PC-3 (cell line): ENCODE data around the gene STING1. TPM values are rescaled to one million over a fixed set of nuclear protein-coding genes. Genes with fewer than 3 reads are reported as not detected.

Experiments used
- ATAC-seq: fragments of 200-7000 bp; cut with Tn5 transposase; 2 replicates; pipeline ENCODE4 v1.9.1; 2020; ENCODE audit warnings: mild to moderate bottlenecking, moderate library complexity
- BruUV-seq: library from RNA; stranded (reverse); fragments of 400-500 nt; replicated peaks from 2 replicates; lab custom pipeline; 2021; lab: Mats Ljungman, UMichigan
- CTCF ChIA-PET: fragments of 300-600 bp; sonication (Branson Sonifier 250); formaldehyde crosslinking; loops from one replicate; lab custom pipeline; 2022; ENCODE audit warnings: antibody characterized with exemption; lab: Charles Lee
- POLR2A ChIA-PET: fragments of 300-600 bp; sonication (Branson Sonifier 250); formaldehyde crosslinking; loops from one replicate; lab custom pipeline; 2022; ENCODE audit warnings: antibody characterized with exemption; ENCODE audit not compliant: unreplicated experiment; lab: Charles Lee
- DNase-seq: peaks from one replicate; pipeline ENCODE4 v3.0.0-alpha.2; 2015
- H2AFZ ChIP-seq: fragments of 300-600 bp; sonication (generic); 2 replicates; pipeline ENCODE4 v1.6.0; 2016; ENCODE audit warnings: antibody characterized with exemption, low read length
- H3F3A ChIP-seq: fragments of 300-600 bp; sonication (generic); one replicate; pipeline ENCODE4 v1.6.0; 2017; ENCODE audit warnings: antibody characterized with exemption, low read length, control low read depth, mild to moderate bottlenecking; ENCODE audit not compliant: unreplicated experiment
- H3K27ac ChIP-seq: fragments of 300-600 bp; sonication (generic); 2 replicates; pipeline ENCODE4 v1.5.1; 2016; ENCODE audit warnings: mild to moderate bottlenecking, low read length
- H3K27me3 ChIP-seq: fragments of 300-600 bp; sonication (generic); 2 replicates; pipeline ENCODE4 v1.6.1; 2016; ENCODE audit warnings: low read length, mixed read lengths
- H3K36me3 ChIP-seq: fragments of 300-600 bp; sonication (generic); 2 replicates; pipeline ENCODE4 v1.6.1; 2016; ENCODE audit warnings: low read depth, mixed run types, low read length, mixed read lengths
- H3K4me1 ChIP-seq: fragments of 300-600 bp; sonication (generic); 2 replicates; pipeline ENCODE4 v1.5.1; 2016; ENCODE audit warnings: low read length; ENCODE audit not compliant: insufficient read depth
- H3K4me2 ChIP-seq: fragments of 300-600 bp; sonication (generic); 2 replicates; pipeline ENCODE4 v1.6.0; 2016; ENCODE audit warnings: low read length
- H3K4me3 ChIP-seq: fragments of 300-600 bp; sonication (generic); 2 replicates; pipeline ENCODE4 v1.5.1; 2016; ENCODE audit warnings: mild to moderate bottlenecking, low read length, mixed read lengths
- H3K79me2 ChIP-seq: fragments of 300-600 bp; sonication (generic); 2 replicates; pipeline ENCODE4 v1.6.1; 2017; ENCODE audit warnings: low read length, mixed read lengths
- H3K9ac ChIP-seq: fragments of 300-600 bp; sonication (generic); 2 replicates; pipeline ENCODE4 v1.6.0; 2016; ENCODE audit warnings: mild to moderate bottlenecking, low read length
- H3K9me2 ChIP-seq: fragments of 300-600 bp; sonication (generic); replicated peaks from 2 replicates; pipeline ENCODE4 v1.6.1; 2016; ENCODE audit warnings: mixed run types, low read length, mixed read lengths
- H3K9me3 ChIP-seq: fragments of 300-600 bp; sonication (generic); 2 replicates; pipeline ENCODE4 v1.6.1; 2016; ENCODE audit warnings: low read length, mixed read lengths
- H4K20me1 ChIP-seq: fragments of 300-600 bp; sonication (generic); 2 replicates; pipeline ENCODE4 v1.6.1; 2016; ENCODE audit warnings: low read length, mixed read lengths
- CTCF ChIP-seq: fragments of 300-600 bp; sonication (generic); conservative IDR thresholded peaks from 2 replicates; pipeline ENCODE4 v1.5.1; 2017; ENCODE audit warnings: antibody characterized with exemption, low read depth, mild to moderate bottlenecking, low read length
- EZH2 ChIP-seq: fragments of 300-600 bp; sonication (generic); IDR thresholded peaks from one replicate; pipeline ENCODE4 v1.6.1; 2017; ENCODE audit warnings: antibody characterized with exemption, mild to moderate bottlenecking, low read length; ENCODE audit not compliant: unreplicated experiment
- EZH2phosphoT487 ChIP-seq: fragments of 300-600 bp; sonication (generic); IDR thresholded peaks from 2 replicates; pipeline ENCODE4 v1.6.1; 2018; ENCODE audit warnings: mild to moderate bottlenecking, antibody characterized with exemption, low read length, borderline replicate concordance
- intact Hi-C: fragments of 100-400 bp; cut with micrococcal nuclease; formaldehyde crosslinking; loops from 2 replicates; pipeline ENCODE4 v1.9.0; 2023
- total RNA-seq: library from RNA; depleted of rRNA; stranded (reverse); fragments of >200 nt; gene quantifications from 2 replicates; pipeline ENCODE4 v1.2.3, GENCODE V29; 2014

Gene STING1
- total RNA-seq, 1 experiment from 2014 or later, result 12.6 TPM

- intact Hi-C loops, result no loop called here
Measured at GRCh38 chr5:139473105-139473504, 9.5 kb downstream of the STING1 start.

DNA sequence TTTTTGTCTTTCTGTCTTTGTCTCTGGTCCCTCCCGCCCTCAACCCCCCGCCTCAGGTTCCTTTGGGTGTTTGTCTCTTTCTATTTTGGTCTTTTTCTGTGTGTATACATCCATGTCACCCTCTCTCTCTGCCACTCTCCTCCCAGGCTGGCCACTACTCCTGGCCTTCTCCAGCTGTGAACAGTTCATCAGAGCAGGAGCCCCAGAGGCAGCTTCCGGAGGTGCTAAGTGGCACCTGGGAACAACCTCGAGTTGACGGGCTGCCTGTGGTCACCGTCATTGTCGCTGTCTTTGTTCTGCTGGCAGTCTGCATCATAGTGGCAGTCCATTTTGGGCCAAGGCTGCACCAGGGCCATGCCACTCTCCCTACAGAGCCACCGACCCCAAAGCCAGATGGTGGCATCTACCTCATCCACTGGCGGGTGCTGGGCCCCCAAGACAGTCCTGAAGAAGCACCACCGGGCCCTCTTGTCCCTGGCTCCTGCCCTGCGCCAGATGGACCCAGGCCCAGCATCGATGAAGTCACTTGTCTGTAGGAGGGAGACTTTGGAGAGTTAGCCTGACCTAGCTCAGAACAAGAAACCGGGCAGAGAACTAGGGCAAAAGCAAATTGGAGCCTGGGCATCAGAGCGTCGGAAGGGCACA lies 10.1 kb downstream of the STING1 start:
- H3F3A ChIP-seq, result no peaks in the 10 kb centered on the region
- no TSS peak for BruUV-seq
- intact Hi-C loops, result no loop called here
- no peak overlapping the region for H3K27ac ChIP-seq
- H3K9me3 ChIP-seq, result no peaks in the 10 kb centered on the region
- POLR2A ChIA-PET, result no interaction called here
- H2AFZ ChIP-seq, result no peak overlapping the region
- no peak overlapping the region for H3K4me3 ChIP-seq
- H3K4me2 ChIP-seq, result no peak overlapping the region
- CTCF ChIA-PET, result no interaction called here
- no peaks in the 10 kb centered on the region for H3K36me3 ChIP-seq
- no peaks in the 10 kb centered on the region for H3K27me3 ChIP-seq
- no peak overlapping the region for H3K9ac ChIP-seq
- TF ChIP-seq EZH2 (no peak), EZH2phosphoT487 (no peak), CTCF (no peak)
- DNase-seq (no peak), ATAC-seq (no peak)
- H3K9me2 ChIP-seq, result no peaks in the 10 kb centered on the region
- H3K79me2 ChIP-seq, result no peaks in the 10 kb centered on the region
- no peaks in the 10 kb centered on the region for H3K4me1 ChIP-seq
- H4K20me1 ChIP-seq, result no peaks in the 10 kb centered on the region

More at GRCh38 chr5:139473105-139473504, 9.5 kb downstream of the STING1 start:
- H3K36me3 ChIP-seq, result no peaks in the 10 kb centered on the region
- H3K27me3 ChIP-seq, result no peaks in the 10 kb centered on the region
- no peaks in the 10 kb centered on the region for H3K9me3 ChIP-seq
- no peak overlapping the region for H3K9ac ChIP-seq
- H3K27ac ChIP-seq, result no peak overlapping the region
- H3K4me3 ChIP-seq, result no peak overlapping the region
- ChIA-PET POLR2A (no interaction called here), CTCF (no interaction called here)
- H3K79me2 ChIP-seq, result no peaks in the 10 kb centered on the region
- no peak for DNase-seq
- ATAC-seq, result no peak
- H3K9me2 ChIP-seq, result no peaks in the 10 kb centered on the region
- no peak overlapping the region for H2AFZ ChIP-seq
- H4K20me1 ChIP-seq, result no peaks in the 10 kb centered on the region
- BruUV-seq, result no TSS peak
- no peak overlapping the region for H3K4me2 ChIP-seq
- H3K4me1 ChIP-seq, result no peaks in the 10 kb centered on the region
- TF ChIP-seq EZH2phosphoT487 (no peak), EZH2 (no peak), CTCF (no peak)
- H3F3A ChIP-seq, result no peaks in the 10 kb centered on the region

DNA sequence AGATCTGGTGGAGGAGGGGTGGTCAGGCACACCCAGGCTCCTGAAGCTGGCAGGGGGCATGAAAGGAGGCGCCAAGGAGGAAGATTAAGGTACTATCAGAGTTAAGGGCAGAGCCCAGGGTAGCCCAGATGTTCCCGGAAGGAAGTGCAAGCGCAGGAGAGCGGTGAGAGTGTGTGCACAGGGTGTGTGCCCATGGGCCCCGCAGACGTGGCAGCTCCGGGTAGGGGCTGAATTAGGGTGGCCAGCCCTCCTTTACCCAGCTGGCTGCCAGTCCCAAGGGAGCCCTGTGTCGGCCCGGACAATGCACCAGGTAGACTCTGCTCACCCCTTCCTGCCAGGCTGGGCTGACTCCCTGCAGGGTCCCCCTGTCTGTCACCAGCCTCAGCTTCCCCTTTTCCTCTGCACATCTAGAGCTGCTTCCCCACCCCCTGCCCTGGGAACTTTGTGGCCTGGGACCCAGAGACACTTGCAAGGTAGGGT lies 11.7 kb downstream of the STING1 start, which contains the start of gene SMIM33:
SMIM33 (plus strand) TSS at position 184 of the 480 bp plus-strand sequence; CDS start at position 302, 118 bp downstream.
- ChIA-PET POLR2A (no interaction called here), CTCF (no interaction called here)
- H3K27ac ChIP-seq, result no peak within 1 kb of the TSS
- no peaks in the 10 kb centered on the region for H3K4me1 ChIP-seq
- intact Hi-C loops, result no loop called here
- H3K27me3 ChIP-seq, result no peaks in the 10 kb centered on the region
- H3K9ac ChIP-seq, result no peak within 1 kb of the TSS
- no peaks in the 10 kb centered on the region for H3K9me2 ChIP-seq
- ATAC-seq (no peak), DNase-seq (no peak)
- H3K79me2 ChIP-seq, result no peaks in the 10 kb centered on the region
- H3K4me2 ChIP-seq, result no peak within 1 kb of the TSS
- H3F3A ChIP-seq, result no peaks in the 10 kb centered on the region
- H2AFZ ChIP-seq, result no peak within 1 kb of the TSS
- H3K36me3 ChIP-seq, result no peaks in the 10 kb centered on the region
- BruUV-seq, result no TSS peak
- H4K20me1 ChIP-seq, result no peaks in the 10 kb centered on the region
- TF ChIP-seq EZH2phosphoT487 (no peak), EZH2 (no peak), CTCF (no peak)
- H3K9me3 ChIP-seq, result no peaks in the 10 kb centered on the region
- H3K4me3 ChIP-seq, result no peak within 1 kb of the TSS
